ENCODE results near the gene CD200R1.

CD200R1 gene

DNA sequence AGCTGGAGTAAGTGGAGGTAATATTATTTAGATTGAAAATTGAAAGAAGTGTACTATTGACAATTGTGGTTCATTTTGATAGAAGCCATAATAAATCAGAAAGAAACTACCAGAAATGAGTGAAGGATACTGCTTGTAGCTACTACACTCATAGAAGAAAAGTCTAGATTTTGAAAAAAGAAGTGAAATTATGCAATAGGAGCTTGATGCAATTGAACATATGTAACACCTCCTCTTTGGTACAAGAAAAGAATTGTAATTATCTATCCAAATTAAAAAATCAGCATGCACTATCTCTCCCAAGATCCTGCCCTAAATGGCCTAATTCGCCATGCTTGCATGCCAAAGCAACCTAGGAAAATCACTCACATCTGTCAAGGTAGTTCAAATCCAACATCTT lies 77.1 kb downstream of the CD200R1 start:
- in situ Hi-C loops (cut with HindIII; ENCODE audit: low sequenced_read_pairs) = no loop called here

DNA sequence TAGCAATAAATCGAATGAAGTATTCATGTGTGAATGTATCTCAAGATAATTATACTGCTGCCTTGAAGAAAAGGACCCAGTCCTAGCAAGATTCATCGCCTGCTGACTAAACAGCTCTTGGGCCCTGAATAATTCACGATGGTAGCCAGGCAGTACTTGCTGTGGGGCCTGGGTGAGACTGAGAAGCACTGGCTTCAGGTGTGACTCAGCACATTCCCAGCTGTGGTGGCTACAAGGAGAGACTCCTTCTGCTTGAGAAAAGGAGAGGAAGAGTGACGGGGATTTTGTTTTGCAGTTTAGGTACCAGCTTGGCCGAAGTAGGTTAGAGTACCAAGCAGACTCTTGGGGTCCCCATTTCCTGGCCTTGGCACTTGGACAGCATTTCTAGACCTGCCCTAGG lies 80.6 kb downstream of the CD200R1 start:
- in situ Hi-C loops (cut with HindIII; ENCODE audit: low sequenced_read_pairs) = no loop called here

DNA sequence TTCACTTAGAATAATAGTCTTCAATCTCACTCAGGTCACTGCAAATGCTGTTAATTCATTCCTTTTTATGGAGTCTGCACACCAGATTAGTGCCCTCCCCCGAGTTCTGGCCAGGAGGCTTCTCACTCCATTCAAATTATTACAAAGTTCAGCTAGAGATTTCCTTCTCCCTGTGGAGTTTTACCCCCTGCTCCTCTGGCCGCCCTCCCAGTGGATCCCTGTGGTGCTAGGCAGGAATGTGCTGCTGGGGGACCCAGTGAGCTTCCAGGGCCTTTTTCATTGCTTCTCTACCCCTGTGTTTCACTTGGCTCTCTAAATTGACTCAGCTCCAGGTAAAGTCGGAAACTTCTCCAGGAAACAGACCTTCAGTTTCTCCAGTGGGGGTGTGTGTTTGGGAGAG lies 85.5 kb downstream of the CD200R1 start:
- in situ Hi-C loops (cut with HindIII; ENCODE audit: low sequenced_read_pairs) = no loop called here

DNA sequence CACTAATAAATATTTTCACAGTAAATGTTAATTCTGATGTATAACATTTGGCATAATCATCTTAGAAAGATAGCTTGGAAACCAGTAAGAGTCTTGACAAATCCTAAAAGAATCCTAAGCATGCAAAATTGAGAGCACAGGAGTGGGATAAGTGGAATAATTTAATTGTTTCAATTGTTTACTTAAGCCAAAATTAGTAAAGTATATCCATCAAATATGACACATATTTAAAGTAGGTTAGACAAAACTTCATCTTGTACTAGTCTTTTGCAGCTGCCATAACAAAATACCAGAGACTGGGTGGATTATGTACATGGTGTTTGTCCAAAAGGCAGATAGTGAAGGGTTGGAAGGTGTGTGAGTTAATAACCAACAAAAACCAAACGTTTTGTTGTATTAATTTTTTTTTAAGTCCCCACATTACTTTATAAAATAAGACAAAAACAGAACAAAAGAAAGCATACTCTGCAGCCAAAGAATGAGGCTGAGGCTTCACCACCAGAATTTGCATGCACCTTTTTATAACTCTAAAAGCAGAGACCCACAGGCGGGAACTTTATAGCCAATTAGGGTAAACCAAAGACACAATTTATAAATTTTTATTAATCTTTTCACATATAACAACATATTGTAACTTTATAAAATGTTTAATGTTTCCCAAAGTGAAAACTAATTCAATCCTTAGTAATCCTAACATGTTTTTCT lies 86.4 kb downstream of the CD200R1 start:
- in situ Hi-C loops (cut with HindIII; ENCODE audit: low sequenced_read_pairs) = no loop called here

DNA sequence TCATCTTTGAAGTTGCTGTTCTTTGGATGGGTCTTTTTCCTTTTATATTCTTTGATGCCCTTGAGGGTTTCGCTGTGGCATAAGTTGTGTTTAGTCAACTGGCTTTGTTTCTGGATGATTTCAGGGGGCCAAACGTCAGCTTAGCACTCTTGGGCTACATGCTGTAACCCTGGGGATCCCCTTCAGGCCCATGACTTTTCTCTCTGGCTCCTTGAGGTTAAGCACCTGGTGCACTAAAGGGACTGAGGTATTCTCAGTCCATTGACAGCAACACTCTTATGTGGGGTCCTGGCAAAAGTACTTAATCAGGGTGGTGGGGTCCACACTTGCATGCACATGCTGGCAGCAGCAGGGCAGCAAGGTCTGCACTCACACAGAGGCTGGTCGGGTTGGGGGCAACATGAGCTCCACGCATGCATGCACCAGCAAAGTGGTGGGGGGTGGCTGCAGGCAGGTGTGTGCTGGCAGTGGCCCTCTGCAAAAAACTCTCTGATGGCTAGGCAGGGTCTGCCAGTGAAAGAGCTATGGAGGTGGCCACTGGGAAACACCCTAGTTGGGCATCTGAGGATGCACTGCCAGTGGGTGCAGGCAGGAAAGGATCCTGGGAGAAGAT lies 90.1 kb downstream of the CD200R1 start:
- in situ Hi-C loops (cut with HindIII; ENCODE audit: low sequenced_read_pairs) = no loop called here

DNA sequence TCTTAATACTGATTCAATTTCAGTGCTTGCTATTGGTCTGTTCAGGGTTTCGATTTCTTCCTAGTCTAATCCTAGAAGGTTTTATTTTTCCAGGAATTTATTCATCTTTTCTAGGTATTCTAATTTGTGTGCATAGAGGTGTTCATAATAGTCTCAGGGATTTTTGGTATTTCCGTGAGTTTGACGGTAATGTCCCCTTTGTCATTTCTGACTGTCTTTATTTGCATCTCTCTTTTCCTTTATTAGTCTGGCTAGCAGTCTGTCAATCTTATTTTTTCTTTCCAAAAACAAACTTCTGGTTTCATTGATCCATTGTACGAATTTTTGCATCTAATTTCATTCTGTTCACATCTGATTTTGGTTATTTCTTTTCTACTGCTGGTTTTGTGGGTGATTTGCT lies 93.0 kb downstream of the CD200R1 start:
- in situ Hi-C loops (cut with HindIII; ENCODE audit: low sequenced_read_pairs) = no loop called here

DNA sequence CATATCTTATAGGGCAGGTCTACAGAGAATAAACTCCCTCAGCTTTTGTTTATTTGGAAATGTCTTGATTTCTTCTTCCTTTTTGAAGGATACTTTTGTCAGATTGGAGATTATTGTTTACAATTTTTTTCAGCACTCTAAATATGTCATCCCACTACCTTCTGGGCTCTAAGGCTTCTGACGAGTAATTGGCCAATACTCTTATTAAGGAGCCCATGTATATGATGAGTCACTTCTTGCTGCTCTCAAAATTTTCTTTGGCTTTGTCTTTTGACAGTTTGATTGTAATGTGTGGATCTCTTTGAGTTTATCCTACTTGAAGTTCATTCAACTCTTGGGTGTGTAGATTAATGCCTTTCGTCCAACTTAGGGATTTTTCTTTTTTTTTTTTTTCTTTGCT lies 99.3 kb downstream of the CD200R1 start:
- in situ Hi-C loops (cut with HindIII; ENCODE audit: low sequenced_read_pairs) = no loop called here

DNA sequence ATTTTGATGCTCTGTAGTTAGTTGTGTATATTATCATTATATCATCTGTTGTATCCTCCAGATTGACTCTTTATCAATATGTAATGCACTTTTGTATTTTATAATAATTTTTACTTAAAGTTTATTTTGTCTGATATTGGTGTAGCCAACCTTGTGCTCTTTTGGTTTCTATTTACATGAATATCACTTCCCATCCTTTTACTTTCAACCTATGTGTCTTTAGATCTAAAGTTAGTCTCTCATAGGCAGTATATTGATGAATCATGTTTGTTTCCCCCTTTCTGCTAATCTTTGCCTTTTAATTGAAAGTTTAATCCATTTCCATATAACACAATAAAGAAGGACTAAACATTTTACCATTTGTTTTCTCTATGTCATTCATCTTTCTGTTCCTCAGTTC lies 100.2 kb downstream of the CD200R1 start:
- in situ Hi-C loops (cut with HindIII; ENCODE audit: low sequenced_read_pairs) = no loop called here

DNA sequence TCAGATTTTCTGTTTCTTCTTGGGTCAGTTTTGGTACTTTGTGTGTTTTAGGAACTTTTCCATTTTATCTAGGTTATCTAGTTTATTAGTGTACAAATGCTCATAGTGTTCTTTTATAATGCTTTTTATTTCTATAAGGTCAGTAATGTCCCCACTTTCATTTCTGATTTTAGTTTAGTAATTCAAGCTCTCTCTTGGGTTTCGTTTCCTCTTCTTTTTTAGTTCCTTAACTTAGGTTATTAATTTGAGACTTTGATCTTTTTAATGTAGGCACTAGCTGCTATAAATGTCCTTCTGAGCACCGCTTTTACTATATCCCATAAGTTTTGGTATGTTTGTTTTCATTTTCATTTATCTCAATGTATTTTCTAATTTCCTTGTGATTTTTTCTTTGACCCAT lies 101.3 kb downstream of the CD200R1 start:
- in situ Hi-C loops (cut with HindIII; ENCODE audit: low sequenced_read_pairs) = no loop called here

DNA sequence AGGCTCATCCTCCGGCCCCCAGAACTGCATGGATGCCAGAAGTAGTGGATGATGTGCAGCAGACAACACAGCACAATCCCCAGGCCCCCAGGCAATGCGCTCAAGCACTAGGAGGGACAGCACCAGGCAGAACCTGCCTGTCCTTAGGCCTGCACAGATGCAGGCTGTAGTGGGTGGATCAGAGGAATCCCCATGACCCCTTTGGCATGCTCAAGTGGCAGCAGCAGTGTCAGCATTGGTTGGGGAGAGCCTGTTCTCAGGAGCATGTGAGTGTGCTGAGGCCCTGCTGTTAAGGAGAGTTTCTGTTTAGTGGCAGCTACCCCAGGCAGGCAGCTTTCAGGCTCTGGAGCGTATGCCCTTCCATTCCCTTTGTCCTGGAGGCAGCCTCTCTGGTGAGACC lies 103.2 kb downstream of the CD200R1 start:
- in situ Hi-C loops (cut with HindIII; ENCODE audit: low sequenced_read_pairs) = no loop called here
